Dermis microvascular lymphatic vessel endothelial cell (primary cell): ENCODE measurements around the gene TMEM42. TPM values are rescaled to one million over a fixed set of nuclear protein-coding genes. Genes with fewer than 3 reads are reported as not detected.

Source experiments
- DNase-seq, 2 donors: peaks; one replicate each; pipeline versions ENCODE4 v3.0.0 to v3.0.0-alpha.2; 2010; ENCODE audit warnings: low read depth in 2 of 2
- total RNA-seq: library from RNA; depleted of rRNA; stranded (reverse); fragments of >200 nt; gene quantifications from 2 replicates; pipeline ENCODE4 v1.2.1, GENCODE V29; 2014

The TMEM42 gene
- total RNA-seq, 1 donor from 2014 or later = 8.5 TPM

GRCh38 chr3:44874308-44874707, 12.6 kb downstream of the TMEM42 start, which contains the start of gene TGM4:
Gene TGM4 (plus strand): TSS chr3:44874608. CDS start chr3:44874679, 71 bp downstream.
- DNase-seq = no peak

- no peak for DNase-seq
Observed at GRCh38 chr3:44875596-44875995, 13.9 kb downstream of the TMEM42 start.

GRCh38 chr3:44877333-44877732, 15.6 kb downstream of the TMEM42 start:
- DNase-seq = no peak

GRCh38 chr3:44880284-44880683, 18.6 kb downstream of the TMEM42 start:
- no peak for DNase-seq

- no peak for DNase-seq
Observed at GRCh38 chr3:44883213-44883955, 21.7 kb downstream of the TMEM42 start.

GRCh38 chr3:44883999-44884431, 22.3 kb downstream of the TMEM42 start:
- peak; percentile 82 to 96 for DNase-seq

- DNase-seq = peak; percentile 88 to 97
Observed at GRCh38 chr3:44885618-44886017, 23.9 kb downstream of the TMEM42 start.

GRCh38 chr3:44886561-44886960, 24.8 kb downstream of the TMEM42 start:
- peak in 1 of 2 donors; percentile 14 for DNase-seq

- no peak for DNase-seq
Observed at GRCh38 chr3:44887101-44887500, 25.4 kb downstream of the TMEM42 start.

GRCh38 chr3:44890258-44890657, 28.5 kb downstream of the TMEM42 start:
- no peak for DNase-seq

GRCh38 chr3:44890852-44891251, 29.1 kb downstream of the TMEM42 start:
- DNase-seq = no peak

- DNase-seq = peak in 1 of 2 donors; percentile 20
Observed at GRCh38 chr3:44892689-44893088, 31.0 kb downstream of the TMEM42 start.

GRCh38 chr3:44893097-44893496, 31.4 kb downstream of the TMEM42 start:
- DNase-seq = peak in 1 of 2 donors; percentile 31

GRCh38 chr3:44894485-44894884, 32.8 kb downstream of the TMEM42 start:
- DNase-seq = peak in 1 of 2 donors; percentile 6

- no peak for DNase-seq
Observed at GRCh38 chr3:44896440-44896839, 34.7 kb downstream of the TMEM42 start.

- DNase-seq = no peak
Observed at GRCh38 chr3:44899683-44900367, 38.1 kb downstream of the TMEM42 start.

GRCh38 chr3:44902628-44903027, 40.9 kb downstream of the TMEM42 start:
- no peak for DNase-seq

- no peak for DNase-seq
Observed at GRCh38 chr3:44903314-44903713, 41.6 kb downstream of the TMEM42 start.

- DNase-seq = no peak
Observed at GRCh38 chr3:44903751-44904150, 42.0 kb downstream of the TMEM42 start.

GRCh38 chr3:44905446-44906157, 43.9 kb downstream of the TMEM42 start:
- DNase-seq = no peak

- DNase-seq = no peak
Observed at GRCh38 chr3:44906997-44907396, 45.3 kb downstream of the TMEM42 start.

GRCh38 chr3:44907612-44908011, 45.9 kb downstream of the TMEM42 start:
- no peak for DNase-seq
